ENCODE measurements around the gene ALLC.

The ALLC gene

DNA sequence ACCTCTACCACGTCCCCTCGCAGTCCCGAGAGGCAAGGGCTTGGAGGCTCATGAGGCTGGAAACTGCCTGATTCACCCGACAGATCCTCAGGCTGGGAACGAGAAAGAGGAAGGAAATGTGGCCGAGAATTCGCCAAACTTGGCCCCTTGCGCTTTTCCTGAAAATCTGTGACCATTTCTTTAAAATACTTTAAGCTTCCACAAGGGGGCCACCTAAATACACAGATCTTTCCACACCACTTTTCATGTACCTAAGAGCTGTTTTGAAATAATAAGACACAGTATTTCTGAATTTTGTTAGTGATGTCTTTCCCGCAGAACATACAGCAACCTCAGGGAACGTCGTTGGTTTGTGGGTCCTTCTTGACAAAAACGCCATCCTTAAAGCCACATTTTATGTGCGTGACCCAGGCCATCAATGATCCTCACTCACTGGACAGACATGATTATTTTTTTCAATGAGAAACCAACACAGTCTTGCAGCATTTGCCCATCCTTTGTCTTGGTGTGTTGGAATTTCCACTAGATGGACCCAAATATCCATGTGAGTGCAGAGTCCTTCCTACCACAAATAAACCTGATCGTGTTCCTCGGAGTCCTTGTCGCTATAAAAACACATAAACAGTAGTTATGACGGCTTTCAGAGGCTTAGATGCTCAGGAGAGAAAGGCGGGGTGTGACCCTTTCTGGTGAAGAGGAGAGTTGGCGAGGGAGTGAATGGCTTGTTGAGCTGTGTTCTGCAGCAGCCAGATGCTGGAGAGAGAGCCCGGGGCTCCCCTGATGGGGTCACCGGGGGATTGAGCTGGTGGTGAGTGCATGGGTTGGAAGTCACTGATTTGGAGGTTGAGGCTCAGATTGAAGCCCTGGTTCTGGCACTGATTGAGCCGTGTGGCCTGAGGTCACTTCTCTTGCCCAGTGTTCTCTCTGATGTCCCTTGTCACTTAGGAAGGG, 70.4 kb downstream of the ALLC start:
- in situ Hi-C loops (cut with HindIII; ENCODE audit: low sequenced_read_pairs), result no loop called here
- DNase-seq (ENCODE audit: low read depth, low spot score), result peak; percentile 67
- peak; percentile 49 for TF ChIP-seq CTCF (IDR thresholded peaks at IDR 0.05; ENCODE audit: low read depth, low read length)
- no peak overlapping the region for H3K4me3 ChIP-seq (ENCODE audit: low read depth, low read length)

GRCh38 chr2:3729055-3729448, 71.1 kb downstream of the ALLC start:
- no peak overlapping the region for H3K4me3 ChIP-seq (ENCODE audit: low read depth, low read length)
- no peak for TF ChIP-seq CTCF (IDR thresholded peaks at IDR 0.05; ENCODE audit: low read depth, low read length)
- in situ Hi-C loops (cut with HindIII; ENCODE audit: low sequenced_read_pairs), result no loop called here
- DNase-seq (ENCODE audit: low read depth, low spot score), result no peak

DNA sequence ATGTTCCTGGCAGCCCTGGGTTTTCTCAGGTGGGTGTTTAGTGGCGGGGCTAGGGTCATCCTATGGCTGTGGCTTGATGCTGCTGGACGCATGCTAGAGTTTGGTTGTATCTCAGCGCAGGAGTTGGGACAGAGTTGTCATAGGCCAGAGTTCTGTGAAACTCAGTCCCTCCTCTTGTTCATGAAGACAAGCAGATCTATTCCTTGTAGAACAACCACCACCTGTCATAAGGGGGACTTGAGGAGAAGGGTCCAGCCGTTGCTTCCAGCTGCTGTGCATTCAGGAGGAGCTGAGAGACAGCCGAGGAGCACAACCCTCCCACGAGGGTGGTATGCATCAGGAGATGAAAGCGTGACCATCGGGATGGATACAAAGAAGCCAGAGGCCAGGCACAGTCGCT, 71.8 kb downstream of the ALLC start:
- DNase-seq (ENCODE audit: low read depth, low spot score), result no peak
- no peak for TF ChIP-seq CTCF (IDR thresholded peaks at IDR 0.05; ENCODE audit: low read depth, low read length)
- no peak overlapping the region for H3K4me3 ChIP-seq (ENCODE audit: low read depth, low read length)
- in situ Hi-C loops (cut with HindIII; ENCODE audit: low sequenced_read_pairs), result no loop called here

DNA sequence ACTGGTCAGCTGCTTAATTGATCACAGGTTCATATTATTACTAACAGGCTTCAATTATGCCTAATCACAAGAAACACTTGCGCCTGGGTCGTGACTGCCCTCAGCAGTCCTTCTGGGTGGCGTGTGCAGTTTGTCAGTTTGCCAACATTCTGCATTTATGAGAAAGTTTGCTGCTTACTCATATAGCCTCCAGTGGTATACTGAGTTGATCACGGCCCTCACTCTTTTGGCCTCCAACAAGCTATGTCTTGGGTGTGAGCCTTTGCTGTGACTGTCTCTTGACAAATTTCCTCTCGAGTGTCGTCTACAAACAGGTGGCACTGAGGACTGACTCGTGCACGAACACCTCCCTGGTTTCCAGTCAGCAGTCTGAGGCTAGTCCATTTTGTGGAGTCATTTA, 72.6 kb downstream of the ALLC start:
- DNase-seq (ENCODE audit: low read depth, low spot score), result peak; percentile 9
- no peak overlapping the region for H3K4me3 ChIP-seq (ENCODE audit: low read depth, low read length)
- in situ Hi-C loops (cut with HindIII; ENCODE audit: low sequenced_read_pairs), result no loop called here
- no peak for TF ChIP-seq CTCF (IDR thresholded peaks at IDR 0.05; ENCODE audit: low read depth, low read length)

DNA sequence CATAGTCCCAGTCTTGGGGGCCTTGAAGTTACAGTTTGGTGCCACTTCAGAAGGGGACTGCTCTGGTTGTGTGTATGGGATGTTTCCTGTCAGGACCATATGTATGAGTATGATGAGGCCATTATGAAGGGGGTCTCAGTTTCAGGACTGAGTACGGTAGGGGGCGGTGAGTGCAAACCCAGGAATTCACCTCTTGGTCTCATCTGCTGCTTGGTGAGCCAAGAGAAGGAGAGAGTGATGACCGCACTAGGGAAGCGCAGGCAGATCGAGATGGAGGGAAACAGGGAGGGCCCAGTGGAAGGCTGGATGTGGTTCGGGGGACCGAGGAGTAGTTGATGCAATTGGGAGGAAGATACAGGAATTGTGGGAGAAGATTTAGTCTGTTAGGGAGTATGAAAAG, 73.8 kb downstream of the ALLC start:
- H3K4me3 ChIP-seq (ENCODE audit: low read depth, low read length), result no peak overlapping the region
- no peak for DNase-seq (ENCODE audit: low read depth, low spot score)
- in situ Hi-C loops (cut with HindIII; ENCODE audit: low sequenced_read_pairs), result no loop called here
- TF ChIP-seq CTCF (IDR thresholded peaks at IDR 0.05; ENCODE audit: low read depth, low read length), result no peak

DNA sequence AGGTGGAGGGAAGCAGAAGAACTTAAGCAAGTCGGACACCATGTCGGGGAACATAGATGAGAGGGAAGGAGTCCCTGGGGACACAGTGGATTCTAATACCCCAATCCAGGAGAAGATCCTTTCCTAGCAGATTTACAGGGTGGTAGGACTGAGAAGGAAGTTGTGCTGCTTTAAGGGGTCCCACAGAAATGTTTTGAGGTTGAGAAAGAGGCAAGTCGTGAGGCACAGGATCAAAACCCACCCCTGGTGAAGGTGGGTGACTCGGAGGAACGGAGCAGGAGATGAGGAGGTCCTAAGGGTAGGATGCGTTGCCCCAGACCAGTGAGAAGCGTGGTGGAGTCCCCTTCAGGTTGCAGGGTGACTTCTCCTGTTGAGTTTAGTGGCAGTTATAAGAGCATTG, 78.1 kb downstream of the ALLC start:
- TF ChIP-seq CTCF (IDR thresholded peaks at IDR 0.05; ENCODE audit: low read depth, low read length), result no peak
- no peak for DNase-seq (ENCODE audit: low read depth, low spot score)
- in situ Hi-C loops (cut with HindIII; ENCODE audit: low sequenced_read_pairs), result no loop called here
- H3K4me3 ChIP-seq (ENCODE audit: low read depth, low read length), result no peak overlapping the region

Data from astrocyte of the spinal cord (primary cell).